HG03558 (cell line): ENCODE data around the gene SH3RF3.
"Not testable (repeated sequence)": the region's sequence is repeated elsewhere in the genome, so short reads cannot be mapped to it uniquely, and the experiment has no call there.

Experiments
- ATAC-seq: cut with Tn5 transposase; IDR thresholded peaks from one replicate; pipeline ENCODE4 v1.9.1; 2021; ENCODE audit warnings: moderate number of reproducible peaks; ENCODE audit not compliant: unreplicated experiment; ENCODE audit errors: extremely low read depth

The SH3RF3 gene

DNA sequence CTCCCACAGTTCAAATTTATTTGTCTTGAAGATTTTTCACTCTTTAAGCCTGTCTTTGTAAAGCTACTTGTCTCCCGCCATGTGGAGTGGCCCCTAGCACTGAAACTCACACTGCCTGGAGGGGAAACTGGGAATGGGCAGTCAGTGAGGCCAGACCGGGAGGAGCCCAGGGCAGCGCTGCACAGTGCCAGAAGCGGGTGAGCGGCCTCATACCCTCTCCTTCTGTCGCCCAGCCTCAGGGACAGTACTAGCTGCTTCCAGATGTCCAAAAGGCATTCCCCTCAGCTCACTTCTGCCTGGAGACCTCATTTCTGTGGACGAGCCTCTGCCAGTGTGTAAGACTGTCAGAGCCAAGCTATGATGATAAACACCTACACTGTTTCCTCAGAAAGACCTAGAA lies 404.8 kb downstream of the SH3RF3 start:
- ATAC-seq = no peak

DNA sequence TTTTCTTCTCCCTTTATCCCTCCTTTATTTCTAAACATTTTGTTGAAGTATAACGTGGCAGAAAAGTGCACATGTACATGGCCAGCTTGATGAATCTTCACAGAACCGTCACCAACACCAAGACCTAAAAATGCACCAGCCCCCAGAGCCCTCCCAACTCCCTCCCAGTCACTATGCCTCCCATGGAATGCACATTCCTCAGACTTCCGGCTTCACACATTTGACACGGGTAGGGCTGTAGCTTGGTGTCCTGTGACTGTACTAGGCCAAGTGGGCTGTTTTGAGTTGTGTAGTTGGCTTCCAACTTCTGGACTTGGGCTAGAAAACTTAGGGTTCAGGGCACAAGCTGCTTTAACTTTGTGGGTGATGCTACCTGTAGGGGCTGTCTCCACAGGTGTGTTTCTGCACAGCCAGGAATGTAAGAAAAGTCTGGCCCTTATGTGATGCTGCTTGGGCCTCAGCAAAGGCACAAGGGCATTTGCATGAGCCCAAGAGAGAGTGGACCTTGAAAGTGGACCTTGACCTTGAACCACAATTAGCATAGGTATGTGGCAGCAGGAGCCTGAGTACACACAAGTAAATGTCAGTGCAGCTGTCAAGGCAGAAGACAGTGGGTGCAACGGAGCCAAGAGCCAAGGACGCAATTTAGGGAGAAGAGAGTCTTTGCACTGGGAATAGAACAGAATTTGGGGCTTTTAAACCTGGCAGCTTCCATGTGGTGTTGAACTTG lies 406.4 kb downstream of the SH3RF3 start:
- ATAC-seq = no peak

DNA sequence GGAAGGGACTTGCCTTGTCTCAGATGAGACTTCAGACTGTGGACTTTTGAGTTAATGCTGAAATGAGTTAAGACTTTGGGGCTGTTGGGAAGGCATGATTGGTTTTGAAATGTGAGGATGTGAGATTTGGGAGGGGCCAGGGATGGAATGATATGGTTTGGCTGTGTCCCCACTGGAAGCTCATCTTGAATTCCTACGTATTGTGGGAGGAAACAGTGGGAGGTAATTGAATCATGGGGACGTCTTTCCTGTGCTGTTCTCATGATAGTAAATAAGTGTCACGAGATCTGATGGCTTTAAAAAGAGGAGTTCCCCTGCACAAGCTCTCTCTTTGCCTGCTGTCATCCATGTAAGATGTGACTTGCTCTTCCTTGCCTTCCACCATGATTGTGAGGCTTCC lies 407.6 kb downstream of the SH3RF3 start:
- ATAC-seq = not testable (repeated sequence)

DNA sequence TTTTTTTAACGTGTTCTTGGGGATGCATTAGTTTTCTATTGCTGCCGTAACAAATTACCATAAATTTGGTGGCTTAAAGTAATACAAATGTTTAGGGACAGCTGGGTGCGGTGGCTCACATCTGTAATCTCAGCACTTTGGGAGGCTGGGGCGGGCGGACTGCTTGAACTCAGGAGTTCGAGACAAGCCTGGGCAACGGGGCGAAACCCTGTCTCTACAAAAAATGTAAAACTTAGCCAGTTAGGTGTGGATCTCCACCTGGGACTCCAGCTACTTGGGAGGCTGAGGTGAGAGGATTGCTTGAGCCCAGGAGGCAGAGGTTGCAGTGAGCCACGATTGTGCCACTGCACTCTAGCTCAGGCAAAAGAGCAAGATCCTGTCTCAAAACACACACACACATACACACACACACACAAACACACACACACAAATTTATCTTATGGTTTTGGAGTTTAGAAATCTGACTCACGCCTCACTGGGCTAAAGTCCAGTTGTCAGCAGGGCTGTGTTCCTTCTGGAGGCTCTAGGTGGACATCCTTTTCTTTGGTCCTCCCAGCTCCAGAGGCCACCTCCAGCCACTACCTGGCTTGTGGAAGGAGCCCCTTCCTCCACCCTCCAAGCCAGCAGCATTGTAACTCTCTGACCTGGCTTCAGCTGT lies 408.7 kb downstream of the SH3RF3 start:
- ATAC-seq = no peak

DNA sequence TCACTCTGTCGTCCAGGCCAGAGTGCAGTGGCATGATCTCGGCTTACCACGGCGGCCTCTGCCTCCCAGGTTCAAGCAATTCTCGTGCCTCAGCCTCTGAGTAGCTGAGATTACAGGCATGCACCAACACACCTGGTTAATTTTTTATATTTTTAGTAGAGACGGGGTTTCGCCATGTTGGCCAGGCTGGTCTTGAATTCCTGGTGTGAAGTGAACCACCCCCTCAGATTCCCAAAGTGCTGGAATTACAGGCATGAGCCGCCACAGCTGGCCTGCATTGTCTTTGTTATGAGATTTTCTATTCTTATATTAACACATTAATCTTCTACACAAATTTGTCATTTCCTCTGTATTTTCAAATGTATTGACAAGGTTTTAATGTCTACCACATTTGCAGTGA lies 409.5 kb downstream of the SH3RF3 start:
- no peak for ATAC-seq

DNA sequence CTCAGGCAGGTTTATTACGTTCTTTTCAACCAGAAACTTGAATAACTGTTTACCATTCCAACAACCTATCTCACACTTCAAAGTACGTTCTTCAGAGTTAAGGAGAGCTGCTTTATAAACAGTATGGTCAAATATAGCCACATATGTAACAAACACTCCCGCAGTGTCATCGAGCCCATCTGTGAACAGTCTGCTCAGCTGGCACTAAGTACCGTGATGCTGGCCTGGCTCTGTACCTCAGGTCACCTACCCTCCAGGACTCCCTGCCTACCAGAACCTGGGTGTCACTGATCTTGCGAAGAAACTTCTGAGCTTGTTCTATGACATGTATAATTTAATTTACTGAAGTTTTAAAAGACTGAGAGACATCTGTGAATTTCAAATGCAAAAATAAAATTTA lies 413.4 kb downstream of the SH3RF3 start:
- no peak for ATAC-seq

DNA sequence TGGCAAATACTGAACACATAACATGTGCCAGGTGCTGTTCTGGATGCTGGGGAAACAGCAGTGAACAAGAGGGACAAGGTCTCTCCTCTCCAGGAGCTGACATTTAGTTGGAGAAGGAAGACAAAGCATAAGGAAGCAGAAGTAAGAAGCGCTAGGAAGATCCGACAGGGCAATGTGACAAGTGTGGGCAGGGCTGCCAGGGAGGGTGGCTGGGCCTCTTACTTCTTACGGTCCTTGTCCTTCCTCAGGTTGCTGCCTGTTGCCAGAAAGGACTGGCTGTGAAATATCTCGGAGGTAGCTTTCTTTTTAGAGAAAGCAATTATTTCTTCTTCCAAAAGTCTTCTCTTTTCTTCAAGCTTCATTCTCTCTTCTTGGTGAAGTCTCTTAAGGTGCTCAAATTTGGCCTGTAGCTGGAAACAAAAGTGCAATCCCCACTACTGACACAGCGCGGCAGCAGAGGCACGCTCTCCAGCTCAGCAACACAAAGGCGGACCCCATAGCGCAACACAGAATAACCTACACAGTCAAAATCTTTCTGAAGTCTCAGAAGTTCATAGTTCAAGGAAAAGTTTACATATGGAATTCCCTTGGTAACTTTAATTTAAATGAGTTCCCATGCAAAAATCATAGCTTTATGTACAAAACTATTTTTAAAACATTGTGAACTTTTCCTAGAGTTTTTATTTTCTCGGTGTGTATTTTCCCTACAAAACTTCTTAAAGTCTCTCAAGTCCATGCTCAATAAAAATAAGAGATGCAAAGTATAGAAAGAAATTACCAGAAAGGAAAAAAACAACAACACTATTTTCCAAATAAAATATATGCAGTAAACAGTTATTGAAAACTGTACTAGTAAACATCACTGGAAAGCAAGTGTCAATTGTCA lies 417.1 kb downstream of the SH3RF3 start:
- ATAC-seq = no peak

DNA sequence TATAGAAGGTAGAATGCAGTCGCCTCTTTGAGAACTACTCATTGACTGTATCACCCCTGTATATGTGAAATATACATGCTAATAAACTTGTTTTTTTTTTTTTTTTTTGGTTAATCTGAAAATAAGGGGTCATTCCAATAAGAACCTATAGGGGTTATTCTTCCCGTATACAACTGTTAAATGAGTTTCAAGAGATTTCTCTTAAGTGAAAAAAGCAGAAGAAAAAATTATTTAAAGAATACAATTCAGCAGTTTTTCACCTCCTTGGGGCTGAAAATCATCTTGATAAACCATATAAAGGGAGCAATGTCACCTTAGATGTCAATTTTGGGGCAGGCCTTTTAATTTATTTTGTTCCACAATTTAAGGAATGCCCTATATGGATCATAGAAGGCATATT lies 418.3 kb downstream of the SH3RF3 start:
- no peak for ATAC-seq

DNA sequence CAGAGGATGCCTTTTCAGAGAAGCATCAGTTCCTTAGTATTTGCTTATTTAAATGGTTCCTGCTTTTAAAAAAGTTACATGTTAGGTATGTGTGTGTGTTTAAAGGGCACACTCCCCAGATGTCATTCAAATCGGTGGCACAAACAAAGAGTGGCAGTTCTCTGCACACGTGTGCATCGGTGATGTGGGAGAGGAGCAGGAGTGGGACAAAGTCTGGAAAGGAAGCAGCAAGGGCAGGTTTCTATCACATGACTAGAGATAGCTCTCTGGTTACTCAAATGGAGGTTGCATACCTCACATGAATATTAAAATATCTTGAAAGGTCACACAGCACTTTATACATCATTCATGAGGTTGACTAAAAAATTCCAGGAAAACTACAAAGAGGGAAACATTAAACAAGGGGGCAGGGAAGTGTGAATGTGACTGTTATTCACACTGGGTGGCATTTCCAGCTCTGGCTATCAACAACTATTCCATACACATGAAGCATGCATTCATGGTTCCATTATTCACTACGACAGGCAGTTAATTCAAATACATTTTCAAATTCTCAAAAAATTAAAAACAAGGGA lies 420.1 kb downstream of the SH3RF3 start:
- no peak for ATAC-seq
